ENCODE measurements around the gene DMP1. TPM values are rescaled to one million over a fixed set of nuclear protein-coding genes. Genes with fewer than 3 reads are reported as not detected.

DMP1 gene, protein sequence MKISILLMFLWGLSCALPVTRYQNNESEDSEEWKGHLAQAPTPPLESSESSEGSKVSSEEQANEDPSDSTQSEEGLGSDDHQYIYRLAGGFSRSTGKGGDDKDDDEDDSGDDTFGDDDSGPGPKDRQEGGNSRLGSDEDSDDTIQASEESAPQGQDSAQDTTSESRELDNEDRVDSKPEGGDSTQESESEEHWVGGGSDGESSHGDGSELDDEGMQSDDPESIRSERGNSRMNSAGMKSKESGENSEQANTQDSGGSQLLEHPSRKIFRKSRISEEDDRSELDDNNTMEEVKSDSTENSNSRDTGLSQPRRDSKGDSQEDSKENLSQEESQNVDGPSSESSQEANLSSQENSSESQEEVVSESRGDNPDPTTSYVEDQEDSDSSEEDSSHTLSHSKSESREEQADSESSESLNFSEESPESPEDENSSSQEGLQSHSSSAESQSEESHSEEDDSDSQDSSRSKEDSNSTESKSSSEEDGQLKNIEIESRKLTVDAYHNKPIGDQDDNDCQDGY
- not detected for polyA plus RNA-seq (2012; ENCODE audit: insufficient read depth, insufficient read length, low read depth)

GRCh38 chr4:87649980-87650379 is at the start of gene DMP1:
Gene DMP1, plus strand, starts transcription at chr4:87650280. Its CDS starts 6,213 bp downstream, at chr4:87656493.
- Histone ChIP-seq H3K27me3 (no peaks in the 10 kb centered on the region), H3K36me3 (no peaks in the 10 kb centered on the region), H3K9me3 (no peaks in the 10 kb centered on the region), H3K4me1 (no peaks in the 10 kb centered on the region), H3K4me3 (ENCODE audit: low read depth, low read length) (no peak within 1 kb of the TSS)
- DNase-seq: no peak
- no peak for TF ChIP-seq CTCF (IDR thresholded peaks at IDR 0.05; ENCODE audit: low read depth, low read length)

DNA sequence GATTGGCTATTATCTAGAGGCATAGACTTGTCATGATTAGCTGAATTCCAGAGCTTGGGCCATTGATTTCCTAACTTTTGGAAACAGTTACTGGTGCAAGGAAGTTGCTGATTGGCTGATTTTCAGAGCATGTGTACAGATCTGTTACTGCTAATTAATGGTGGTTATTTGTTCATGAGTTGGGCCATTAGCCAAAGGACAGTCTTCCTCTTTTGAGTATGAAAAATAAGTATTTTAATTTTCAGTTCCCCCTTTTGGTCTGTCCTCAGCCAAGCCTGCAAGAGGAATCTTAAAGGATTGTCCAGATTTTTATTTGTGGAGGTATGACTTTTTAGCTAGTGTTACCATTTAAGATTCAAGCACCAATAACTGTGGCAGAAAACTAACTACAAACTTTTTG is 48.7 kb upstream of the DMP1 start:
- H3K27me3 ChIP-seq: no peaks in the 10 kb centered on the region
- no peaks in the 10 kb centered on the region for H3K4me1 ChIP-seq
- no peak for TF ChIP-seq CTCF (IDR thresholded peaks at IDR 0.05; ENCODE audit: low read depth, low read length)
- H3K4me3 ChIP-seq (ENCODE audit: low read depth, low read length): no peak overlapping the region
- H3K9me3 ChIP-seq: no peaks in the 10 kb centered on the region
- no peak for DNase-seq
- no peaks in the 10 kb centered on the region for H3K36me3 ChIP-seq

- Histone ChIP-seq H3K4me3 (ENCODE audit: low read depth, low read length) (no peak within 1 kb of the TSS), H3K4me1 (no peaks in the 10 kb centered on the region), H3K27me3 (no peaks in the 10 kb centered on the region; the same call in 1 of the 2 replicates), H3K36me3 (no peaks in the 10 kb centered on the region), H3K9me3 (no peaks in the 10 kb centered on the region)
- no peak for TF ChIP-seq CTCF (IDR thresholded peaks at IDR 0.05; ENCODE audit: low read depth, low read length)
- DNase-seq: no peak
These were observed 41.9 kb upstream of the DMP1 start, which contains the start of gene DSPP for GRCh38 chr4:87608229-87608628. Gene DSPP, plus strand, starts transcription at chr4:87608529. Its CDS starts 2,380 bp downstream, at chr4:87610909.

DNA sequence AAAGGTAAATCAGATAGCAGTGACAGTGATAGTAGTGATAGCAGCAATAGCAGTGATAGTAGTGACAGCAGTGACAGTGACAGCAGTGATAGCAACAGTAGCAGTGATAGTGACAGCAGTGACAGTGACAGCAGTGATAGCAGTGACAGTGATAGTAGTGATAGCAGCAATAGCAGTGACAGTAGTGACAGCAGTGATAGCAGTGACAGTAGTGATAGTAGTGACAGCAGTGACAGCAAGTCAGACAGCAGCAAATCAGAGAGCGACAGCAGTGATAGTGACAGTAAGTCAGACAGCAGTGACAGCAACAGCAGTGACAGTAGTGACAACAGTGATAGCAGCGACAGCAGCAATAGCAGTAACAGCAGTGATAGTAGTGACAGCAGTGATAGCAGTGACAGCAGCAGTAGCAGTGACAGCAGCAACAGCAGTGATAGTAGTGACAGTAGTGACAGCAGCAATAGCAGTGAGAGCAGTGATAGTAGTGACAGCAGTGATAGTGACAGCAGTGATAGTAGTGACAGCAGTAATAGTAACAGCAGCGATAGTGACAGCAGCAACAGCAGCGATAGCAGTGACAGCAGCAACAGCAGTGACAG is 35.7 kb upstream of the DMP1 start:
- H3K4me3 ChIP-seq (ENCODE audit: low read depth, low read length): no peak overlapping the region
- no peaks in the 10 kb centered on the region; the same call in 1 of the 2 replicates for H3K27me3 ChIP-seq
- no peaks in the 10 kb centered on the region; the same call in 1 of the 2 replicates for H3K9me3 ChIP-seq
- no peak for TF ChIP-seq CTCF (IDR thresholded peaks at IDR 0.05; ENCODE audit: low read depth, low read length)
- H3K4me1 ChIP-seq: no peaks in the 10 kb centered on the region
- no peak for DNase-seq
- no peaks in the 10 kb centered on the region for H3K36me3 ChIP-seq

DNA sequence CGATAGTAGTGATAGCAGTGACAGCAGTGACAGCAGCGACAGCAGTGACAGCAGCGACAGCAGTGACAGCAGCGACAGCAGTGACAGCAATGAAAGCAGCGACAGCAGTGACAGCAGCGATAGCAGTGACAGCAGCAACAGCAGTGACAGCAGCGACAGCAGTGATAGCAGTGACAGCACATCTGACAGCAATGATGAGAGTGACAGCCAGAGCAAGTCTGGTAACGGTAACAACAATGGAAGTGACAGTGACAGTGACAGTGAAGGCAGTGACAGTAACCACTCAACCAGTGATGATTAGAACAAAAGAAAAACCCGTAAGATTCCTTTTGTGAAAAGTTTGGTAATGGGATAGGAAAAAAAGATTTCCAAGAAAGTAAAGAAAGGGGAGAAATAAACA is 33.8 kb upstream of the DMP1 start:
- H3K4me3 ChIP-seq (ENCODE audit: low read depth, low read length): no peak overlapping the region
- TF ChIP-seq CTCF (IDR thresholded peaks at IDR 0.05; ENCODE audit: low read depth, low read length): no peak
- H3K27me3 ChIP-seq: no peaks in the 10 kb centered on the region; the same call in 1 of the 2 replicates

More for the DNA sequence above, 33.8 kb upstream of the DMP1 start:
- Histone ChIP-seq H3K9me3 (no peaks in the 10 kb centered on the region; the same call in 1 of the 2 replicates), H3K4me1 (no peaks in the 10 kb centered on the region), H3K36me3 (no peaks in the 10 kb centered on the region)
- no peak for DNase-seq

Data from BE2C (cell line).